ENCODE measurements around the gene CCDC141. TPM values are rescaled to one million over a fixed set of nuclear protein-coding genes. Genes with fewer than 3 reads are reported as not detected.
"Not testable (repeated sequence)": the region's sequence is repeated elsewhere in the genome, so short reads cannot be mapped to it uniquely, and the experiment has no call there.

Gene CCDC141, protein sequence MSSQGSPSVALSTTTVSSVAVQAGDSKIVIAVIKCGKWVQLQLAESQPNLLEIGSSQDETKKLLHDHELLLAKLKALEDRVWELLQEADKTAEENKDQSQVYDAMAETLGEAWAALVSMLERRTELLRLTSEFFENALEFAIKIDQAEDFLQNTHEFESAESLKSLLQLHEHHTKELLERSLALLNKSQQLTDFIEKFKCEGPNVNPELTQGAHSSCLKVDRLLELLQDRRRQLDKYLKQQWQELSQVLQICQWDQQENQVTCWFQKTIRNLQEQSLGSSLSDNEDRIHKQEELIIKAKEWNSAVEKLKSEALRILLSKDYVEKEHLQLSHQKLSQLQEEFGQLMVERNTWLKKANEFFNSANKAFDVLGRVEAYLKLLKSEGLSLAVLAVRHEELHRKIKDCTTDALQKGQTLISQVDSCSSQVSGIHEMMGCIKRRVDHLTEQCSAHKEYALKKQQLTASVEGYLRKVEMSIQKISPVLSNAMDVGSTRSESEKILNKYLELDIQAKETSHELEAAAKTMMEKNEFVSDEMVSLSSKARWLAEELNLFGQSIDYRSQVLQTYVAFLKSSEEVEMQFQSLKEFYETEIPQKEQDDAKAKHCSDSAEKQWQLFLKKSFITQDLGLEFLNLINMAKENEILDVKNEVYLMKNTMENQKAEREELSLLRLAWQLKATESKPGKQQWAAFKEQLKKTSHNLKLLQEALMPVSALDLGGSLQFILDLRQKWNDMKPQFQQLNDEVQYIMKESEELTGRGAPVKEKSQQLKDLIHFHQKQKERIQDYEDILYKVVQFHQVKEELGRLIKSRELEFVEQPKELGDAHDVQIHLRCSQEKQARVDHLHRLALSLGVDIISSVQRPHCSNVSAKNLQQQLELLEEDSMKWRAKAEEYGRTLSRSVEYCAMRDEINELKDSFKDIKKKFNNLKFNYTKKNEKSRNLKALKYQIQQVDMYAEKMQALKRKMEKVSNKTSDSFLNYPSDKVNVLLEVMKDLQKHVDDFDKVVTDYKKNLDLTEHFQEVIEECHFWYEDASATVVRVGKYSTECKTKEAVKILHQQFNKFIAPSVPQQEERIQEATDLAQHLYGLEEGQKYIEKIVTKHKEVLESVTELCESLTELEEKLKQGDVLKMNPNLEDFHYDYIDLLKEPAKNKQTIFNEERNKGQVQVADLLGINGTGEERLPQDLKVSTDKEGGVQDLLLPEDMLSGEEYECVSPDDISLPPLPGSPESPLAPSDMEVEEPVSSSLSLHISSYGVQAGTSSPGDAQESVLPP (N-terminal part only)
- 1 to 10 TPM; 2.3 to 3.4 (median 3.4) TPM for polyA plus RNA-seq (ENCODE audit: insufficient read depth in 1 of 5, insufficient read length in 5 of 5, low replicate concordance in 1 of 5)
- long read RNA-seq, donor 1, result 0 reads
- long read RNA-seq, donor 2, result 0 reads
- long read RNA-seq, donor 3, result 0 reads
- long read RNA-seq, donor 4, result 0 reads
- long read RNA-seq, donor 5, result 0 reads
- long read RNA-seq, donor 6, result 0 reads
- long read RNA-seq, donor 7, result 0 reads
- long read RNA-seq, donor 8, result 0 reads

- peak in 1 of 2 donors; percentile 38 for DNase-seq
These were observed at the start of gene CCDC141 for GRCh38 chr2:179049546-179050311. CCDC141 (minus strand) TSS chr2:179050137; CDS start chr2:179049941, 196 bp downstream.

GRCh38 chr2:179098080-179098689 is 48.2 kb upstream of the CCDC141 start:
- DNase-seq, result no peak

DNA sequence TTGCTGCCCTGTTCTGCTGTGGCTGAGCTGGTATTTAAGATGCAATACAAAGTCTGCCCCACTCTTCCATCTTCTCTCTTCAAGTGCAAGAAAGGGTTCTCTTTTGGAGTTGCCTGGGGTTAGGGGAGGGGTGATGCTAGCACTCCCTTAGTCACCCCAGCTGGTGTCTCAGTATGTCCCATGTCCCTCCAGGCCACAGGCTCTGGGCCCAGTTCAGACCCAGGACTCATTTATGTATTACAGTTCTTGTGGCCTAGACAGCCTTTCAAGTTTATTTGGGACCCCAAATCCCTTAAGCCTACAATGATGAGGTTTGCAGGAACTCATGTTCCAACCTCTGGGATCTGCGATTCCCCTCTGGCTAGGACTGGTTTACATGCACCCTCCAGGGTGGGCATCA is 47.2 kb upstream of the CCDC141 start:
- no peak for DNase-seq

DNA sequence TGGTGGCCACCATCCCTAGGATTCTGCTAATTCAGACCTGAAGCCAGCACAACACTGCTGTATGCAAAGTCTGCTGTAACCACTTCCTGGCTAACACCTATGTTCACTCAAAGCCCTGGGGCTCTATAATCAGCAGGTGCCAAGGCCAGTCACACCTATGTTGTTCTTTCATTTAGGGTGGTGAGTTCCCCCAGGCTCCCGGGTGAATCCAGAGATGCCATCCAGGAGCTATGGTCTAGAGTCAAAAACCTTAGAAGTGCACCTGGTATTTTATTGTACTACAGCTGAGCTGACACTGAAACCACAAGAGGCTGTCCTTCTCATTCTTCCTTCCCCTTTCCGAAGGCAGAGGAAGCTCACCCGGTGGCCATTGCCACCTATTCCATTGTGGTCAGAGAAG is 46.2 kb upstream of the CCDC141 start:
- no peak for DNase-seq

GRCh38 chr2:179092912-179093311 is 43.0 kb upstream of the CCDC141 start:
- DNase-seq, result not testable (repeated sequence)

DNA sequence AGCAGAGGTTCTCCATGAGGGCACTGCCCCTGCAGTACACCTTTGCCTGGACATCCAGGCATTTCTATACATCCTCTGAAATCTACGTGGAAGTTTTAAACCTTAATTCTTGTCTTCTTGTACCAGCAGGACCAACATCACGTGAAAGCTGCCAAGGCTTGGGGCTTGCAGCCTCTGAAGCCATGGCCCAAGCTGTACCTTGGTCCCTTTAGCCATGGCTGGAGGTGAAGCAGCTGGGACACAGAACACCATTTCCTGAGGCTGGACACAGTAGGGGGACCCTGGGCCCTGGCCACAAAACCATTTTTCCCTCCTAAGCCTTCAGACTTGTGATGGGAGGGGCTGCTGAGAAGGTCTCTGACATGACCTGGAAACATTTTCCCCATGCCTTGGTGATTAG is 32.8 kb upstream of the CCDC141 start:
- DNase-seq, result no peak

DNA sequence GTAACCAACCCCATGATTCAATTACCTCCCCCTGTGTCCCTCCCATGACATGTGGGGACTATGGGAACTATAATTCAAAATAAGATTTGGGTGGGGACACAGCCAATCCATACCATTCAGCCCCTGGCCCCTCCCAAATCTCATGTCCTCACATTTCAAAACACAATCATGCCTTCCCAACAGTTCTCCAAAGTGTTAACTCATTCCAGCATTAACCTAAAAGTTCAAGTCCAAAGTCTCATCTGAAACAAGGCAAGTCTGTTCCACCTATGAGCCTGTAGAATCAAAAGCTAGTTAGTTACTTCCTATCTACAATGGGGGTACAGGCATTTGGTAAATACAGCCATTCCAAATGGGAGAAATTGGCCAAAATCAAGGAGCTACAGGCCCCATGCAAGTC is 32.0 kb upstream of the CCDC141 start:
- DNase-seq, result no peak

- DNase-seq, result no peak
These were observed 22.6 kb upstream of the CCDC141 start for GRCh38 chr2:179072527-179072926.

DNA sequence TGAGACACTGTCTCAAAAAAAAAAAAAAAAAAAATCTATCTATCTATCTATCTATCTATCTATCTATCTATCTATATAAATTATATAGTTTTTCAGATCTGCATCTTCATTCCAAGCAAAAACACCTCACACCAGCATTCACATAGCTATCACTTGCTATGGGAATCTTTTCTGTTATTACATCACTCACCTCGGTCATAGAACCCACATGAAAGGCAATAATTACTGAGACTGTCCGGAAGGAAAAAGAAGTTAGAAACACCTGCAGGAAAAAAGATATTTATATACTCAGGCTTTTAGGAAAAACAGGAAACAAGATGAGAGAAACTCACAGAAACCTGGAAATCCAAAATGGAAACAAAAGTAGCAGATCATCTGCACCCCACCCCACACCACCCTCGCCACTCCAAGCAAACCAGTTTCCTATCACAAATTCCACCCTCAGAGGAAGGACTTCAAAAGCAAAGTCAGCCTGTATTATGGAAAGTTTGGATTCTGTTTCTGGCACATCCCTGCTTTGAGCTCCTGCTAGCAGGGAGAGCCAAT is 21.9 kb upstream of the CCDC141 start:
- DNase-seq, result no peak

DNA sequence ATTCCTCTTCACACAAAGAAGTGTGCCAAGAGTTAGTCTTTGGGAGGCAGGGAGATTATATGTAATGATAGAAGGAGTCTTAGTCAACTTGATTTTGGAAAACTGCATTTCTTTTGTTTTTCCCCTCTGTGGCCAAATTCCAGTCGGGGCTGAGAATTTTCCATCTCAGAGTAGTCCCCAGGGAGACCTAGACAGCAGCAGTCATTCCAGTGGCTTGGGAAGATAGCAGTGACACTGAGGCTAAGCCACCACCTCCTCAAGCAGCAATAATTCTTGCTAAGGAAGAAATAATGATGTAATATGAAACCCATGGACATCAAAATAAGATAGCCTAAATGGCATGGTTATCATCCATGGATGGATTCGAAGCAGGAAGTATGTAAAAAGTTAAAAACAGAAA is 21.0 kb upstream of the CCDC141 start:
- no peak for DNase-seq

GRCh38 chr2:179069685-179070084 is 19.7 kb upstream of the CCDC141 start:
- no peak for DNase-seq

GRCh38 chr2:179068991-179069643 is 19.2 kb upstream of the CCDC141 start:
- no peak for DNase-seq

DNA sequence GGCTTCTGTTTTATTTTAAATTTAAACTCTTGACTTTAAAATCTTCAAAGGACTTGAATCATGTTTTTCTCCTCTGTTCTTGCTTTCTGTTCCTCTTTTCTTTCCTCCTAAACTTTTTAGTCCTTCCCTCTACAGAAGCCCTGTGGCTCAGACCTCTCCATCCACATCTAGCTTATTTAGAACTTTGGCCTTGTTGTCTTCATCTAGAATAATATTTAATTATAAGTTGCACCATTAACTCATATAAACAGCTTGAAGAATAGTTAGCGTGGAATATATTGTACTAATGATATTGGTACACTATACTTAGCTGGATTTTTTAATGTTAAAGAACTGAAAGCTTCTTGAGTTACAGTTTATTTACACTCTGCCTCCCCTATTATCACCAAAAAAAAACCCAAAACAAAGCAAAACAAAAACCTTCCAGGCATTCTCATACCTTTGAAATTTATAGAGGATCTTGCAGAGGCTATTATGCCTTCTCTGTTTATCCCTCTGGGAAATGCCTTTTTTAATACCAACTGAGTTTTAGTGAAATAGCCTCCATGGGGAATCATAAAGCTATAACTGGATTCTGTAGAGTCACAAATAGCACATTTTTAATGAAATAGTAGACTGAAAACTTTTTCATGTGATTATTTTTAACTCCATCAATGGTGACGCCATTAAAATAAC is 9.2 kb upstream of the CCDC141 start:
- no peak for DNase-seq

DNA sequence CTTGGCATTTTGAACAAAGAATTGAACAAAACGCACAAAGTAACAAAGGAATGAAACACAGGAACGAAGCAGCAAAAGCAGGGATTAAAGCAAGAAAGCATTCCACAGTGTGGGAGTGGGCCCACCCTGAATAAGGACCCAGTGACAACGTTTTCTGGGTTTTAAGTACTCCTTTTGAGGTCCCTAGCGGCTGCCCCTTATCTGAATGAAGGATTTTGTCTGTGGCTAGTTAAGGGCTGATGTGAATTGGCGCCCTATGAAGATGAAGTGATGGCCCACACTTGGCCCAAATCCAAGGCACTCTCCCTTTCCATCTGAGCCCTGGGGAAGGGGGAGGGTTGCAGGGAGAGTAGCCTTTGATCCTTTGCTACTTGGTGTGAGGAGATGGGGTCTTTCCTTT is 7.8 kb upstream of the CCDC141 start:
- DNase-seq, result no peak

DNA sequence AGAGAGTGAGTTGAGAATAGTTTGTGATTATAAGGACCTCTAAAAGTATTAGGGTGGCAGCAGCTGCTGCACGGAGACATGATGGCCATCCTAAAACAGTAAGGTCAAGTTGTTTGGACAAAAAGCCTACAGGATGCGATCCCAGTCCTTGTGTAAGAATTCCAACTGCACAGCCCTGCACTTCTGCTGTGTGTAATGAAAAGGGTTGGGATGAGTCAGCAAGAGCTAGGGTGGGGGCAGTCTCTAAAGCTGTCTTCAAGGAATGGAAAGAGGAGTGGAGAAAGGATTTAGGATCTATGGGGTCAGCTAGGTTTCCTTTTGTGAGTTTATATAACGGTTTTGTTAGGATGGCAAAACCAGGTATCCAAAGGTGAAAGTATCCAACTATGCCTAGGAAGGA is 3.6 kb upstream of the CCDC141 start:
- DNase-seq, result not testable (repeated sequence)

DNA sequence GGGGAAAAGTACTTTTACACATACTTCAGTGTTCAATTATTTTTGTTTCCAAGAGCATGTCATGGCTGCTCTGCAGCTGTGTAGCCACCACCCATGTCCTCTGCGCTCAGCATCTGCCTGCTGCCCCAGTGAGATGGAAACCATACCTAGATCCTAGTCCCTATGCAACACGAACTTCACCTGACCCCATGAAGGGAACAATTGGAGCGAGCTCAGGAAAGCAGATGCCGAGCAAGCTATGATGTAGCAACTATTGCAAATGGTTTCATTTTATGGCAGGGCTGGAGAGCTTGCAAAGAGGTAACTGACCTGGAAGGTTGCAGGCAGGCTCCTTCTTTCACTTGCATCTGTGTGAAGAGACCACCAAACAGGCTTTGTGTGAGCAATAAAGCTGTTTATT is 1.3 kb upstream of the CCDC141 start:
- no peak for DNase-seq

- DNase-seq, result no peak
These were observed 818 bp upstream of the CCDC141 start for GRCh38 chr2:179050755-179051154.

DNA sequence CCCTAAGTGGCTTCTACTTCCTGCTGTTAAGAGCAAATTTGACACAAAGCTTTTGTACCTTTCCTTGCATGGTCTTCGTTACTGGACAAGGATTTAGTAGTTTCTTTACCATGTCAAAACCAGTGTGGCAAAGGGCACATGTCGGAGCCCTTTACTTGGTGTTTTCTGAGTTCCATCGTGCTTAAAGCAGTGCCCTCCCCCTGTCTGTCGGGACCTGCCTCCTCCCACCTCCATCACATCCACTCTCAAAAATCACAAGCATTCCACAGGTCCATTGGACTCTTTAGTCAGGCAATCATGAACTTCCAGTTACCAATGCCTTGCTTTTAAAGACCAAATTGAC is 763 bp downstream of the CCDC141 start:
- DNase-seq, result no peak

DNA sequence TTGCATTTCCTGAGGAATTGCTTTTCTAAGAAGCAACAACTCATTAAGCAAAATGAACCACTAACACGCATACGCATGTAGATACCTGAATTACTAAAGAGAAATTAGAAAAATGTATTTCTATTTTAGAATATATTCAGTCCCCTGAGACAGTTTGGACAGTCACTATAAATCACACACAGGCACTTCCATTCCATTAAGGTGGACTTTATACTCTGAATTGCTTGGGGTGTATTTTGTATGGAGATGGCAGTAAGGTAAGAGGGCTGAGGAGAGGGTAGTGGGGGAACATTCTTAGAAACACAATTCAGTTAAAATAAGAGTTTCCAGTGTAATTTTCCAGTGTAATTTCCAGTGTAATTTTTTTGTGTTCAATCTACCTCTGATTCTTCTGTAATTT is 1.8 kb downstream of the CCDC141 start:
- no peak for DNase-seq
